GM12864 (cell line): Measurements from ENCODE around the gene CCDC171.
A peak's percentile ranks its signal among the peaks of the same experiment; 100 is the strongest.

ENCODE experiments used
- DNase-seq: peaks from one replicate; pipeline ENCODE4 v3.0.0-alpha.2; 2011; ENCODE audit warnings: low read depth
- H3K4me3 ChIP-seq: 2 replicates; pipeline ENCODE4 v1.5.1; 2011; ENCODE audit warnings: mild to moderate bottlenecking, low read depth, low read length, control low read depth
- TF ChIP-seq, protein P1 (sequence below): IDR thresholded peaks from 2 replicates; pipeline ENCODE4 v1.5.1; 2011; ENCODE audit warnings: low read depth, mild to moderate bottlenecking, moderate library complexity, low read length, control low read depth, inconsistent platforms; ENCODE audit errors: missing control alignments

Gene CCDC171

DNA sequence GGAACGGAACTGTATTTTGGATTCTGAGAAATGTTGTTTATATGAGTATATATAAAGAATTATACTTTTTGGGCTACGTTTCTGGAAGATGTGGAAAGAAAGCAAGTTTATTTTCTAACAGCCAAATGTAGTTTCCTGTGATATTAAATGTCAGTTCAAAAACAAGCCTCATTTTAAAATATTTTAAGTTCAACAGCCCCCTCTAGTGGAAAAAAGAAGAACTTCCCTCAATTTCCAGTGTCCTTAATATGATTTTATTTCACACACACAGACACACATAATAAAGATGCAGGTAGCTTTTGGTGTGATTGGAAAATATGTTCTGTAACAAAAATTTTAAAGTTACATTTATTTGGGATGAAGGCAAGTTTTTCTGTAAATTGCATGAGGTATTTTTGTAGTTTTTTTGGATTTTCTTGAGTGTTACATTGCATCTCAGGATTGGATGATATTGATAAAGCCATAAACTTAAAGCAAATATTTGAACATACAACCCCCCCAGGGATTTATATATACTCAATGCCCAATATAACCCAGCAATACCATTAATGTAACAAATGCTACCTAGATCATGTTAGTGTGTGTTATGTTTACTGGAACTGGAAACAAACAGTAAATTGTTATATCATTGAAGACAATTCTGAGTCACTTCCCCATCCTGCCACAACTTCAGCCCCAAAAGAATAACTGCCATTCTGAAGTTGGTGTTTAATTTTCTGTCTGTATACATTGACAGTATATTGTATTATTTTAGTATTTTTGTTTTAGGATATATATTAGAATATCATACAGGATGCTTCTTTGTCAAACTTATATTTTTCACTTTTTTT, 54.0 kb downstream of the CCDC171 start:
- H3K4me3 ChIP-seq, result no peak overlapping the region
- TF ChIP-seq, protein P1, sequence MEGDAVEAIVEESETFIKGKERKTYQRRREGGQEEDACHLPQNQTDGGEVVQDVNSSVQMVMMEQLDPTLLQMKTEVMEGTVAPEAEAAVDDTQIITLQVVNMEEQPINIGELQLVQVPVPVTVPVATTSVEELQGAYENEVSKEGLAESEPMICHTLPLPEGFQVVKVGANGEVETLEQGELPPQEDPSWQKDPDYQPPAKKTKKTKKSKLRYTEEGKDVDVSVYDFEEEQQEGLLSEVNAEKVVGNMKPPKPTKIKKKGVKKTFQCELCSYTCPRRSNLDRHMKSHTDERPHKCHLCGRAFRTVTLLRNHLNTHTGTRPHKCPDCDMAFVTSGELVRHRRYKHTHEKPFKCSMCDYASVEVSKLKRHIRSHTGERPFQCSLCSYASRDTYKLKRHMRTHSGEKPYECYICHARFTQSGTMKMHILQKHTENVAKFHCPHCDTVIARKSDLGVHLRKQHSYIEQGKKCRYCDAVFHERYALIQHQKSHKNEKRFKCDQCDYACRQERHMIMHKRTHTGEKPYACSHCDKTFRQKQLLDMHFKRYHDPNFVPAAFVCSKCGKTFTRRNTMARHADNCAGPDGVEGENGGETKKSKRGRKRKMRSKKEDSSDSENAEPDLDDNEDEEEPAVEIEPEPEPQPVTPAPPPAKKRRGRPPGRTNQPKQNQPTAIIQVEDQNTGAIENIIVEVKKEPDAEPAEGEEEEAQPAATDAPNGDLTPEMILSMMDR, result peak; percentile 31
- DNase-seq, result no peak

DNA sequence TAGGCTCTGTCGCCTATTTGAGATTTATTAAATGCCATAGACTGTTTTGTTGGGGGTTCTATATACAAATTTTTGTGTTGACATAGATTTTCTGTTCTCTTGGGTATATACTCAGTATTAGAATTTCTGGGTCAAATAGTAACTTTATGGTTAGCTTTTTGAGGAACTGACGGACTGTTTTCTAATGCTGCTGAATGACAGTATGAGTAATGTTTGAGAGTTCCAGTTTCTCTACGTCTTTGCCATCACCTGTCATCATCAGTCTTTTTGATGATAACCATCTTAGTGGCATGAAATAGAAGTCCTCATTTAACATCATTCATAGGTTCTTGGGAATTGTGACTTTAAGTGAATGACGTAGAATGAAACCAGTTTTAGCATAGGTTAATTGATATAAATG, 60.1 kb downstream of the CCDC171 start:
- H3K4me3 ChIP-seq, result no peak overlapping the region
- TF ChIP-seq, protein P1, result no peak
- DNase-seq, result no peak

DNA sequence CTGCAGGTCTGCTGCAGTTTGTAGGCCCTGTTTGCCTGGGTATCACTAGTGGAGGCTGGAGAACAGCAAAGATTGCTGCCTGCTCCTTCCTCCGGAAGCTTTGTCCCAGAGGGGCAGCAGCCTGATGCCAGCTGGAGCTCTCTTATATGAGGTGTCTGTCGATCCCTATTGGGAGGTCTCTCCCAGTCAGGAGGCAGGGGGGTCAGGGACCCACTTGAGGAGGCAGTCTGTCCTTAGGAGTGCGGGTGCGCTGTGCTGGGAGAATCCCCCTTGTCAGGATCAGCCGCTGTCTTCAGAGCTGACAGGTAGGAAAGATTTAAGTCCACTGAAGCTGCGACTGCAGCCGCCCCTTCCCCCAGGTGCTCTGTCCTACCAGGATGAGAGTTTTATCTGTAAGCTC, 64.9 kb downstream of the CCDC171 start:
- H3K4me3 ChIP-seq, result no peak overlapping the region
- TF ChIP-seq, protein P1, result no peak
- DNase-seq, result no peak

DNA sequence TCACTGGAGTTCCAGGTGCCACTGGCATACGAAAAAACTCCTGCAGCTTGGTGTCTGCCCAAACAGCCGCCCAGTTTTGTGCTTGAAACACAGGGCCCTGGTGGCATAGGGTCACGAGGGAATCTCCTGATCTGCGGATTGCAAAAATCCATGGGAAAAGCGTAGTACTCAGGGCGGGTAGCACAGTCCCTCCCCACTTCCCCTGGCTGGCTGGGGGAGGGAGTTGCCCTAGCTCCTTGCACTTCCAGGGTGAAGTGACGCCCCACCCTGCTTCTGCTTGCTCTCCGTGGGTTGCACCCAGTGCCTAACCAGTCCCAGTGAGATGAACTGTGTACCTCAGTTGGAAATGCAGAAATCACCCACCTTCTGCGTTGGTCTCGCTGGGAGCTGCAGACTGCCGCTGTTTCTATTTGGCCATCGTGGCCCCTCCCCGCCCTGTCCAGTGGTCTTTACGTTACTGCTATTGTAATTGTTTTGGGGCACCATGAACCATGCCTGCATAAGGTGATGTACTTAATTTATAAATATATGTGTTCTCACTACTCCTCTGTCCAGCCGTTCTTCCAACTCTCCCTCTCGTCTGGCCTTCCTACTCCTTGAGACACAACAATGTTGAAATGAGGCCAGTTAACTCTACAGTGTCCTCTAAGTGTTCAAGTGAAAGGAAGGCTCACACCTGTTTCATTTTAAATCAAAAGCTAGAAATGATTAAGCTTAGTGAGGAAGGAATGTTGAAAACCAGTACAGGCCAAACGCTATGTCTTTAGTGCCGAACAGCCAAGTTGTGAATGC, 65.9 kb downstream of the CCDC171 start:
- TF ChIP-seq, protein P1, result no peak
- no peak for DNase-seq
- H3K4me3 ChIP-seq, result no peak overlapping the region

DNA sequence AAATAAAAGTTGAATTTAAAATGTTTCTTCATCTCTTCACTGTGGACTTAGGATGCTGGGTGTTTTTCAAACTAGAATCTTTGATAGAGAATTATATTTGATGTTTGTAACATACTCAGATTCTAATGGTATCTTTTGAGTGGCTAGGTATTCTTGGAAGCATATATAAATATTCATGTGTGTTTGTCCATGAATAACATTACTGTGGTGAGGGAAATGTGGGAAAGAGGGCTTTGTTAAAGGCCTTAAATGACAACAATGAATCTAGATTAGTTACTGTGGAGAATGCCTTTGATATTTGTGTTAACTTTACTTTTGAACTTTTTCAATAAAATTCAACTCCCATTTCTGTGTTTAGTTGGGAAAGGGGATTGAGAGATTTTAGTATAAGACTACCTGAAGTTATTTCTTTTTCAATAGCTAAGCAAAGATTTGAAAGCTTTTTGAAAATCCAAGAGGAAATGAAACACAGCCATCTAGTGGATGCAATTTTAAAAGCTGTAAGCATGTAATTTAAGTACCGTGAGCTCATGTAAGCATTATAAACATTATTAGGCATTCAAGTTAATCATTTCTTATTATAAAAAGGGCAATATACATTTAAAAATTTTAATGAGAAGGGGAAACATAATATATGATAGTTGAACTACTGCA, 69.6 kb downstream of the CCDC171 start:
- no peak for DNase-seq
- H3K4me3 ChIP-seq, result no peak overlapping the region
- TF ChIP-seq, protein P1, result peak; percentile 32

DNA sequence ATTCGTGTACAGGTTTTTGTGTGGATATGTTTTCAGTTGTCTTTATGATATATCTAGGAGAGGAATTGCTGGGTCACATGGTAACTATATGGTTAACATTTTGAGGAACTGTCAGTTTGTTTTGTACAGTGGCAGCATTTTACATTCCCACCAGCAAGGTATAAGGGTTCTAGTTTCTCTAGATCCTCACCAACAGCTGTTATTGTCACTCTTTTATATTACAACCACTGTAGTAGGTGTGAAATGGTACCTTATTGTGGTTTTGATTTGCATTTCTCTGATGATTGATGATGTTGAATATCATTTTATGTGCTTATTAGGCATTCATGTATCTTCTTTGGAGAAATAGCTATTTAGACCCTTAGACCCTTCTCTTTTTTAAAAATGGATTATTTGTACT, 82.9 kb downstream of the CCDC171 start:
- DNase-seq, result no peak
- TF ChIP-seq, protein P1, result no peak
- H3K4me3 ChIP-seq, result no peak overlapping the region
